ENCODE measurements around the gene BOD1L1. TPM values are rescaled to one million over a fixed set of nuclear protein-coding genes. Genes with fewer than 3 reads are reported as not detected.
A peak's percentile ranks its signal among the peaks of the same experiment; 100 is the strongest.

Gene BOD1L1
- polyA plus RNA-seq, 1 donor from 2014 or later, result 43.3 TPM

GRCh38 chr4:13540446-13541175, 86.9 kb downstream of the BOD1L1 start:
- no peak overlapping the region for H3K27ac ChIP-seq (ENCODE audit: low read length)
- H3K9me2 ChIP-seq (ENCODE audit: insufficient read depth, low read length), result no peaks in the 10 kb centered on the region
- no peaks in the 10 kb centered on the region for H3K79me2 ChIP-seq (replicated peaks; ENCODE audit: insufficient read depth, low read length)
- no peak overlapping the region for H3K4me3 ChIP-seq (ENCODE audit: low read length)
- no peaks in the 10 kb centered on the region for H4K20me1 ChIP-seq (ENCODE audit: insufficient read depth)
- peaks cover 100% of the 10 kb centered on the region for H3K27me3 ChIP-seq (ENCODE audit: insufficient read depth, low read depth, low read length)
- no peak for TF ChIP-seq EP300 (conservative IDR thresholded peaks at IDR 0.05; ENCODE audit: poor library complexity, severe bottlenecking)
- no peak for TF ChIP-seq SMC3 (conservative IDR thresholded peaks at IDR 0.05; ENCODE audit: poor library complexity)
- no peak for TF ChIP-seq TAF1 (IDR thresholded peaks at IDR 0.05; ENCODE audit: low read depth)
- TF ChIP-seq, protein P1, sequence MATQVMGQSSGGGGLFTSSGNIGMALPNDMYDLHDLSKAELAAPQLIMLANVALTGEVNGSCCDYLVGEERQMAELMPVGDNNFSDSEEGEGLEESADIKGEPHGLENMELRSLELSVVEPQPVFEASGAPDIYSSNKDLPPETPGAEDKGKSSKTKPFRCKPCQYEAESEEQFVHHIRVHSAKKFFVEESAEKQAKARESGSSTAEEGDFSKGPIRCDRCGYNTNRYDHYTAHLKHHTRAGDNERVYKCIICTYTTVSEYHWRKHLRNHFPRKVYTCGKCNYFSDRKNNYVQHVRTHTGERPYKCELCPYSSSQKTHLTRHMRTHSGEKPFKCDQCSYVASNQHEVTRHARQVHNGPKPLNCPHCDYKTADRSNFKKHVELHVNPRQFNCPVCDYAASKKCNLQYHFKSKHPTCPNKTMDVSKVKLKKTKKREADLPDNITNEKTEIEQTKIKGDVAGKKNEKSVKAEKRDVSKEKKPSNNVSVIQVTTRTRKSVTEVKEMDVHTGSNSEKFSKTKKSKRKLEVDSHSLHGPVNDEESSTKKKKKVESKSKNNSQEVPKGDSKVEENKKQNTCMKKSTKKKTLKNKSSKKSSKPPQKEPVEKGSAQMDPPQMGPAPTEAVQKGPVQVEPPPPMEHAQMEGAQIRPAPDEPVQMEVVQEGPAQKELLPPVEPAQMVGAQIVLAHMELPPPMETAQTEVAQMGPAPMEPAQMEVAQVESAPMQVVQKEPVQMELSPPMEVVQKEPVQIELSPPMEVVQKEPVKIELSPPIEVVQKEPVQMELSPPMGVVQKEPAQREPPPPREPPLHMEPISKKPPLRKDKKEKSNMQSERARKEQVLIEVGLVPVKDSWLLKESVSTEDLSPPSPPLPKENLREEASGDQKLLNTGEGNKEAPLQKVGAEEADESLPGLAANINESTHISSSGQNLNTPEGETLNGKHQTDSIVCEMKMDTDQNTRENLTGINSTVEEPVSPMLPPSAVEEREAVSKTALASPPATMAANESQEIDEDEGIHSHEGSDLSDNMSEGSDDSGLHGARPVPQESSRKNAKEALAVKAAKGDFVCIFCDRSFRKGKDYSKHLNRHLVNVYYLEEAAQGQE (IDR thresholded peaks at IDR 0.05; ENCODE audit: borderline replicate concordance), result no peak
- no peak for TF ChIP-seq POLR2AphosphoS5 (IDR thresholded peaks at IDR 0.05)
- TF ChIP-seq EZH2 (IDR thresholded peaks at IDR 0.05; ENCODE audit: borderline replicate concordance, insufficient read depth, low read length, poor library complexity, severe bottlenecking), result no peak
- TF ChIP-seq, protein P2, sequence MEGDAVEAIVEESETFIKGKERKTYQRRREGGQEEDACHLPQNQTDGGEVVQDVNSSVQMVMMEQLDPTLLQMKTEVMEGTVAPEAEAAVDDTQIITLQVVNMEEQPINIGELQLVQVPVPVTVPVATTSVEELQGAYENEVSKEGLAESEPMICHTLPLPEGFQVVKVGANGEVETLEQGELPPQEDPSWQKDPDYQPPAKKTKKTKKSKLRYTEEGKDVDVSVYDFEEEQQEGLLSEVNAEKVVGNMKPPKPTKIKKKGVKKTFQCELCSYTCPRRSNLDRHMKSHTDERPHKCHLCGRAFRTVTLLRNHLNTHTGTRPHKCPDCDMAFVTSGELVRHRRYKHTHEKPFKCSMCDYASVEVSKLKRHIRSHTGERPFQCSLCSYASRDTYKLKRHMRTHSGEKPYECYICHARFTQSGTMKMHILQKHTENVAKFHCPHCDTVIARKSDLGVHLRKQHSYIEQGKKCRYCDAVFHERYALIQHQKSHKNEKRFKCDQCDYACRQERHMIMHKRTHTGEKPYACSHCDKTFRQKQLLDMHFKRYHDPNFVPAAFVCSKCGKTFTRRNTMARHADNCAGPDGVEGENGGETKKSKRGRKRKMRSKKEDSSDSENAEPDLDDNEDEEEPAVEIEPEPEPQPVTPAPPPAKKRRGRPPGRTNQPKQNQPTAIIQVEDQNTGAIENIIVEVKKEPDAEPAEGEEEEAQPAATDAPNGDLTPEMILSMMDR (IDR thresholded peaks at IDR 0.05; ENCODE audit: poor library complexity, severe bottlenecking), result no peak
- TF ChIP-seq RAD21 (conservative IDR thresholded peaks at IDR 0.05), result no peak
- TF ChIP-seq MXI1 (conservative IDR thresholded peaks at IDR 0.05; ENCODE audit: poor library complexity, severe bottlenecking), result no peak
- H3K9me3 ChIP-seq (ENCODE audit: low read length), result peaks cover 17% of the 10 kb centered on the region
- no peak overlapping the region for H3K4me2 ChIP-seq (ENCODE audit: low read length)
- H3F3A ChIP-seq (ENCODE audit: insufficient read depth, low read length, poor library complexity, severe bottlenecking), result no peaks in the 10 kb centered on the region
- no peak overlapping the region for H3K9ac ChIP-seq (ENCODE audit: low read length)
- H3K36me3 ChIP-seq (ENCODE audit: insufficient read depth, low read length), result no peaks in the 10 kb centered on the region
- no peak overlapping the region for H2AFZ ChIP-seq (ENCODE audit: low read depth, low read length)

DNA sequence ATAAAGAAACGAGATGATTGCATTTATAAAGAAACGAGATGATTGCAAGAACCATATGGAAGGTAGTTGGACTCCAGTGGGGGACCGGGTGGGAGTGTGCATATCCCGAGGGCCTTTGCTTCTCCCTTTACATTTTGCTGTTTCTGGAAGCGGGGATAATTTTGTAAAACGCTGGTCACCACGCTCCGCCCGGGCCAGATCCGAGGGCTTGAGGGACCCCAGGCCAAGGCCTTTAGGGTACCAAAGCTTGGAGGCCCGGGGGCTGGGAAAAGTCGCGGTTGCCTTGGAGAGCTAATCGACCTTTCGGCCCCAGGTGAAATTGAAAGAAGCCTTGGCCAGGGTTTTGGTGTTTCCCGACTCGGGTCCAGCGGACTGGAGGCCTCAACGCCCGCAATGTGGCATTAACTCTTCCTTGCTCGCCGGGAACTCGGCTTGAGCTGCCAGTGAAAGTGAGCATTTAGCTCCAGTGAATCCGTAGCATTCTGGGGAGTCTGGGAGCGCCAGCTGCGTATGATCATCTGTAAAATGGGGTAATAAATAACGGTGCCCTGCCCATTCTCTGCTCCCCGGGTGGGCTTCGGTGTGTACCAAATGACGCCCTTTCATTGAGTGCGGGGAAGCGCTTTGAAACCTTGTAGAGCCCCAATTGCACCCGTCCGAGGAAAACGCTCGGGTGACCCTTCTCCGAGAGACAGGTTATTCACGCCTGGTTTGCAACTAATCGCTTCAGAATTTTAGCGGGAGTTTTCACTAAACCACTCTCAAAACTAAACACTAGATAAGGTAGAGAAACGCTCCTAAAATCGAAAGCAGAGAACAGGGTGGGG, 87.7 kb downstream of the BOD1L1 start:
- H3K4me2 ChIP-seq (ENCODE audit: low read length), result no peak overlapping the region
- no peak overlapping the region for H2AFZ ChIP-seq (ENCODE audit: low read depth, low read length)
- peaks cover 17% of the 10 kb centered on the region for H3K9me3 ChIP-seq (ENCODE audit: low read length)
- H3K4me3 ChIP-seq (ENCODE audit: low read length), result no peak overlapping the region
- no peak overlapping the region for H3K27ac ChIP-seq (ENCODE audit: low read length)
- H3K27me3 ChIP-seq (ENCODE audit: insufficient read depth, low read depth, low read length), result peaks cover 100% of the 10 kb centered on the region
- TF ChIP-seq MXI1 (conservative IDR thresholded peaks at IDR 0.05; ENCODE audit: poor library complexity, severe bottlenecking) (no peak), RAD21 (conservative IDR thresholded peaks at IDR 0.05) (no peak), SMC3 (conservative IDR thresholded peaks at IDR 0.05; ENCODE audit: poor library complexity) (no peak), EZH2 (IDR thresholded peaks at IDR 0.05; ENCODE audit: borderline replicate concordance, insufficient read depth, low read length, poor library complexity, severe bottlenecking) (peak; percentile 76)
- TF ChIP-seq, protein P2 (IDR thresholded peaks at IDR 0.05; ENCODE audit: poor library complexity, severe bottlenecking), result no peak
- H3K79me2 ChIP-seq (replicated peaks; ENCODE audit: insufficient read depth, low read length), result no peaks in the 10 kb centered on the region
- no peaks in the 10 kb centered on the region for H4K20me1 ChIP-seq (ENCODE audit: insufficient read depth)
- H3K9me2 ChIP-seq (ENCODE audit: insufficient read depth, low read length), result no peaks in the 10 kb centered on the region
- H3K36me3 ChIP-seq (ENCODE audit: insufficient read depth, low read length), result no peaks in the 10 kb centered on the region
- no peaks in the 10 kb centered on the region for H3F3A ChIP-seq (ENCODE audit: insufficient read depth, low read length, poor library complexity, severe bottlenecking)
- H3K9ac ChIP-seq (ENCODE audit: low read length), result no peak overlapping the region

Measured in neural cell (in vitro differentiated cells).